ENCODE results near the gene OOSP3.

- no peak for TF ChIP-seq CTCF (tag by site-specific recombination; IDR thresholded peaks at IDR 0.05)
- no peak for TF ChIP-seq ZBTB8A (tag by site-specific recombination; IDR thresholded peaks at IDR 0.05)
- TF ChIP-seq ATF2 (tag by site-specific recombination; IDR thresholded peaks at IDR 0.05; ENCODE audit: low read depth) = no peak
- TF ChIP-seq, protein P1, sequence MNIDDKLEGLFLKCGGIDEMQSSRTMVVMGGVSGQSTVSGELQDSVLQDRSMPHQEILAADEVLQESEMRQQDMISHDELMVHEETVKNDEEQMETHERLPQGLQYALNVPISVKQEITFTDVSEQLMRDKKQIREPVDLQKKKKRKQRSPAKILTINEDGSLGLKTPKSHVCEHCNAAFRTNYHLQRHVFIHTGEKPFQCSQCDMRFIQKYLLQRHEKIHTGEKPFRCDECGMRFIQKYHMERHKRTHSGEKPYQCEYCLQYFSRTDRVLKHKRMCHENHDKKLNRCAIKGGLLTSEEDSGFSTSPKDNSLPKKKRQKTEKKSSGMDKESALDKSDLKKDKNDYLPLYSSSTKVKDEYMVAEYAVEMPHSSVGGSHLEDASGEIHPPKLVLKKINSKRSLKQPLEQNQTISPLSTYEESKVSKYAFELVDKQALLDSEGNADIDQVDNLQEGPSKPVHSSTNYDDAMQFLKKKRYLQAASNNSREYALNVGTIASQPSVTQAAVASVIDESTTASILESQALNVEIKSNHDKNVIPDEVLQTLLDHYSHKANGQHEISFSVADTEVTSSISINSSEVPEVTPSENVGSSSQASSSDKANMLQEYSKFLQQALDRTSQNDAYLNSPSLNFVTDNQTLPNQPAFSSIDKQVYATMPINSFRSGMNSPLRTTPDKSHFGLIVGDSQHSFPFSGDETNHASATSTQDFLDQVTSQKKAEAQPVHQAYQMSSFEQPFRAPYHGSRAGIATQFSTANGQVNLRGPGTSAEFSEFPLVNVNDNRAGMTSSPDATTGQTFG (tag by site-specific recombination; IDR thresholded peaks at IDR 0.05; ENCODE audit: borderline replicate concordance) = no peak
- TF ChIP-seq ZNF274 (IDR thresholded peaks at IDR 0.05; ENCODE audit: low read length) = no peak
- TF ChIP-seq ZNF274 (tag by site-specific recombination; IDR thresholded peaks at IDR 0.05; ENCODE audit: borderline replicate concordance) = no peak
Measured at GRCh38 chr11:59839615-59840014, 39.0 kb upstream of the OOSP3 start.

Measured in HEK293 (cell line).